RCC 7860 (cell line): ENCODE results near the gene ELF2.
"Not testable (repeated sequence)": the region's sequence is repeated elsewhere in the genome, so short reads cannot be mapped to it uniquely, and the experiment has no call there.

ENCODE experiments used
- DNase-seq: peaks from one replicate; pipeline ENCODE4 v3.0.0-alpha.2; 2015; ENCODE audit warnings: low spot score
- FAIRE-seq: peaks from 2 replicates; lab custom pipeline; 2012; peaks lifted over from hg19 to GRCh38; lab: Jason Lieb, UNC

ELF2 gene

DNA sequence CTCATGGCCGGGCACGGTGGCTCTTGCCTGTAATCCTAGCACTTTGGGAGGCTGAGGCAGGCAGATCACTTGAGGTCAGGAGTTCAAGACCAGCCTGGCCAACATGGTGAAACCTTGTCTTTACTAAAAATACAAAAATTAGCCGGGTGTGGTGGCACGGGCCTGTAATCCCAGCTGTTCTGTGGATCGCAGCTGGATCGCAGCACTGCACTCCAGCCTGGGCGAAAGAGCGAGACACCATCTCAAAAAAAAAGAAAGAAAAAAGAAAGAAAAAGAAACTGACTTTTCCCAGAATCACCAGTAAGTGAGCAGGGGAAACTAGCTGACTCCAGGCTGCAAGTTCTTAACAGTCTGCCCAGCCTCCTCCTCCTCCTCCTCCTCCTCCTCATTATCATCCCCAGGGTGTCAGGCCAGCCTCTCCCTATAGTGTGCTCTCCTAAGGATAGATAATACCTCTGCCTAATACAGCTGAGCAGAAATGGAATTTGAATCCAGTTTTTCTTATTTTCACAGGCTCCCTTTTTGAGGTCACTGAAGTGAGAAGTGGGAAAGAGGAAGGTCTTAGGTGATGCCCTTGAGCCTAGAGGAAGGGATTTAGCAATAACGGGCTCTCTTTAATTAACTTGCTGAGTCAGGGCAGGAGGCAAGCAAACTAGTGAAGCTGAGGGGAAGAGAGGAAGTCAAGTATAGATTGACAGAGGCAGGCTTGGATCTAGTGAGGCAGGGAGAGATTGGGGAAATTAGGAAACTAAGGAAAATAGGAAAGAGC lies 11.8 kb upstream of the ELF2 start:
- DNase-seq: no peak
- no peak for FAIRE-seq

DNA sequence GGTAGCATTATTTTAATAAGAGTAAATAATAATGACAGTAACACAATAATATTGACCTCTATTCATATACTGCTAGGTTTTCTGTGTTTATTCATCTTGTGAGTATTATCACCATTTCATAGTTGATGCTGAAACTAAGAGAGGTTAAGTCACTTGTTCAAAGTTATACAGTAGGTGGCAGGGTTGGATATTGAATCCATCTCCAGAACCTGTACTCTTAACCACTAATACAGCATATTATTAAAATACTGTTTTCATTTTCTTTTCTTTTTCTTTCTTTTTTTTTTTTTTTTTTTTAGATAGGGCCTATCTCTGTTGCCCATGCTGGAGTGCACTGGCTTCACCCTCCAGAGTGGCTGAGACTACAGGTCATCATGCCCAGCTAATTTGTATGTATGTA lies 7.1 kb upstream of the ELF2 start:
- FAIRE-seq (no peak), DNase-seq (no peak)

DNA sequence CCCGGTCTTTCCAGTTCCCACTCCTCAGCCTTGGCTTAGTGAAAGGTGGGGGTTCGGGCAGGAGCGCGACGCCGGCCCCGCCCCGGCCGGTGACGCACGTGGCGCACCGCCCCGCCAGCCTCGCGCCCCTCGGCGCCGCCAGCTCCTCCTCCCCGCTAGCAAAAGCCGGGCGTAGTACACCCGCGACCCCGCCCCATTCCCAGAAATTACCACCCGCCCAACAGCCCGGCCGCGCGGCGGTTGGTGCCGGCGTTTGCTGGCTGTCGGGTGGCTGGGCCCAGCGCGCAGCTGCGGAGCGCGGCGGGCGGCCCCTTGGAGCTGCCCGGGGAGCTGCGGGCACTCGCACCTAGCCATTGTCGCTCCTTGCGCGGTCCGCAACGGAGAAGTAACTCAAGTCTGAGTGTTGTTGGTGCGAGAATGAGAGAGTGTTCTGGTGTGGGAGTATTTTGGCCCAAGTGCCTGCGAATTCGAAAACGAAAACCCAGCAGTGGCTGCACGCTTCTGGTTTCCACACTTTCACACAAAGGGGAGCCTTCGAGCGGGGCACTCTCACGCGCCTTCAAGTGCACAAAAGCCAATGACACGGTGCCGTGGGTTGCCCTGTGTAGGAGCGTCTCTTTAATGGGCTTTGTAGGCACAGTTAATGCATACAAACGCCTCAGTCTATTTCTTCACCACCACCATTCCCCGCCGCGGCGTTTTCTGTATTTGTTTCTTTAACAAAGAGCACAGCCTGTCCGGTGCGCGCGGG lies 1.0 kb upstream of the ELF2 start:
- FAIRE-seq (no peak), DNase-seq (peak; percentile 70)

DNA sequence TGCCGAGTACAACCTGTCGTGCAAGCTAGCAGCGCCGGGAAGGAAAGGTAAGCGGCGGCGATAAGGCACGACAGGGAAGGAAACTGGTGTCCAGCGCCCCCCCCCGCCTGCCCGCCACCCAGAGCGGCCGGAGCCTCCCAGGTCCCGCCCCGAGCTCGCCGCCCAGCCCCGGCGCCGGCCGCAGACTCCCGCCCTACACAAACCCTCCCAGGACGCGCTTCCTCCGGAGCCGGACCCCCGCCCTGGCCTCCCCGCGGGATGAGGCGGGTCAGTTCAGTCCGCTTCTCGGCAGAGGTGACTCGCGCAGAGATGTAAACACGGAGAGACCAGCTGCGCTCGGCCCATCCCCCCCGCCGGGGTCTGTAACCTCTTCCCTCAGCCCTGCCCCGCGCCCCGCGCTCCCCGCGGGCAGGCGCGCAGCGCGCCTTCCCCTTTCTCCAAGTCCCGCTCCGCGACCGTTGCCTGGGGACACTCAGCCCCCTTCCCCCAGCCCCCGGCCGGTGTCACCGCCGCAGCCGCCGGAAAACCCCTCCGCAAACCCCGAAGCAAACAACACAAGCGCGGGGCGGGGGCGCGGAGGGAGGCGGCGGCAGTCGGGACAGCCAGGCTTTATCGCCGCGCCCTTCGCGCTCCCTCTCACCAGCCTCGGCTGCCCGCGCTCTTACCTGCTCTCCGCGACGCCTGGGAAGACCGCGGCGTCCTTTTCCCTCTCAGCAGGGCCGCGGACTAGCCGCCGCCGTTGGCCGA lies 543 bp downstream of the ELF2 start:
- FAIRE-seq (no peak), DNase-seq (peak; percentile 54)

DNA sequence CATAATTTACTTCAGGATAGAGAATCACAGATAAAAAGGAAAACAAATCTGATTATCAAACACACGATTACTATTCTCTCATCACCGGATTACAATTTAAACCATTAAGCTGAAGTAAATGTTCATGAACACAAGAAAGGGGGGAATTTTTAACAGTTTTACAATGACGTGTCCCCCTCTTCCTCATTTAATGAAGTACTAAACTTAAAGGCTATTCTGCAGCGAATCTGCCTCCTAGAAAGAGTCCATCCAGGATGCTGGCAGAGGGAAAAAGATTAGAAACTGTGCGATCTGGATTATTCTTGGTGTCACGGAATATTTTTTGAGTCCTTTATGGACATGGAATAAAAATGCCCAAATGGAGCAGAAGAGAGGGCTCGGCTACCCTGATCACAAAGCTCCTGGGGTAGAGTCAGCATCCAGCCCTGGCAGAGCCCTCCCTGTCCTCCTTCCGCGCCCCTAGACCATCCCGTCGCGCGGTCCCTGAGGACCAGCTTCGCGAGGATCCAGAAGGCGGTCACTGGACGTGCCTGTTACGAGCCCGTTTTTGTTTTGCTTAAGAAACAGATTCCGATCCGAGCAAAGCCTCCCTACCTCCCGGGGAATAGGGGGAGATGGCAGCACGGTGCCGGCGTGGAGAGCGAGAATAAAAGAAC lies 1.2 kb downstream of the ELF2 start:
- no peak for DNase-seq
- FAIRE-seq: no peak

DNA sequence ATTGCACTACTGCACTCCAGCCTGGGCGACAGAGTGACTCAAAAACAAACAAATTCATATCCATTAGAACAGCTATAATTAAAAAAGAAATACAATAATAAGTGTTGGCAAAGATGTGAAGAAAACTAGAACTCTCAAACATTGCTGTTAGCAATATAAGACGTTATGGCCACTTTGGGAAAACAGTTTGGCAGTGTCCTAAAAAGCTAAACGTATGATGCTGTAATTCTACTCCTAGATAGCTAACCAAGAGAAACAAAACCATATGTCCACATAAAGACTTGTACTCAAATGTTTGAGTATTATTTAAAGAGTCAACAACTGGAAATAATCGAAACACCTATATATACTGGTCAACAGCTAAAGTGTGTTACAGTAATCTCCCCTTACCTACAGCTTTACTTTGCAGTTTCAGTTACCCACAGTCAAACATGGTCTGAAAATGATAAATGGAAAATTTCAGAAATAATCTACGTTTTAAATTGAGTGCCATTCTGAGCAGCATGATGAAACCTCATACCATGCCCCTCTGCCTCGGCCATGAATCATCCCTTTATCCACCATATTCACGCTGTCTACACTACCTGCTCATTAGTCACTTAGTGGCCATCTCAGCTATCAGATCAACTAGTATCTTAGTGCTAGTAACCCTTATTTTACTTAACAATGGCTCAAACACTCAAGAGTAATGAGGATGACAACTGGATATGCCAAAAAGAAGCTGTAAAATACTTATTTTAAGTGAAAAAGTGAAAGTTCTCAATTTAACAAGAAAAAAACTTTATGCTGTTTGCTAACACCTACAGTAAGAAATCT lies 4.9 kb downstream of the ELF2 start:
- DNase-seq: peak; percentile 52

DNA sequence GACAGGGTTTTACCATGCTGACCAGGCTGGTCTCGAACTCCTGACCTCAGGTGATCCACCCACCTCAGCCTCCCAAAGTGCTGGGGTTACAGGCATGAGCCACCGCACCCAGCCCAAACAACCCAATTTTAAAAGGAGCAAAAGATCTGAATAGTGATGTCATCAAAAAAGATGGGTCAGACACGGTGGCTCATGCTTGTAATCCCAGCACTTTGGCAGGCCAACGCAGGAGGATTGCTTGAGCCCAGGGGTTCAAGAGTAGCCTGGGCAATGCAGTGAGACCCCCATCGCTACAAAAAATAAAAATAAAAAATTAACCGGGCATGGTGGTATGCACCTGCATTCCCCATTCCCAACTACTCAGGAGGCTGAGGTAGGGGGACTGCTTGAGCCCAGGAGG lies 6.1 kb downstream of the ELF2 start:
- FAIRE-seq (no peak), DNase-seq (no peak)

More for the DNA sequence above, 4.9 kb downstream of the ELF2 start:
- peak; percentile 74 for FAIRE-seq

DNA sequence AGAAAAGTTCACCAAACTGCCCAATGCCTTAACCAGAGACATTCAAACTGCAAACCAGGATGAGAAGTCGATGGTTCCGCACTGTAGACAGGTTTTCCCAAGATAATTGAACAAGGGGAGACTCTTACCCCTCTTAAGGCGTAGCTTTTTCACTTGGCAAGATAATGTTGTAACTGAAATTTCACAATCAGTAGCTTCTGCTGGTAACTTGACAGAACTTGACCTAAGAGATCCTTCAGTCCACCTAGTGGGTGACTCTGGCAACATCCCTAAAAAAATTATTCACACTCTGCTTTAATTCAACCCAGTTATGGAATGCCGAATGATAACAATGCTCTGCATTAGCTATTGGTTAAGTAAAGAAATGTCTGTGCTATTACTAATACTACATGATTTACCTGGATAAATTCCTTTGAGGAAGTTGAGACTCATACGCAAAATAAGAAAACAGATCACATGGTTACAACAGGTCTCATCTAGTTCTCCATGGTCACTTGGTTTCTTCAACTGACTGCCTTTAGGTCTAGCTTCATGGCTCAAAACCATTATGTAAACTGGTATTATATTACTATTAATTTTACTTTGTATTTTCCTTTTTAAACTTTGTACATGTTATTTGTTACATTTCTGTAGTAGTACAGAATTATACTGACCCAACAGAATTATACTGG lies 9.1 kb downstream of the ELF2 start:
- DNase-seq (no peak), FAIRE-seq (no peak)

DNA sequence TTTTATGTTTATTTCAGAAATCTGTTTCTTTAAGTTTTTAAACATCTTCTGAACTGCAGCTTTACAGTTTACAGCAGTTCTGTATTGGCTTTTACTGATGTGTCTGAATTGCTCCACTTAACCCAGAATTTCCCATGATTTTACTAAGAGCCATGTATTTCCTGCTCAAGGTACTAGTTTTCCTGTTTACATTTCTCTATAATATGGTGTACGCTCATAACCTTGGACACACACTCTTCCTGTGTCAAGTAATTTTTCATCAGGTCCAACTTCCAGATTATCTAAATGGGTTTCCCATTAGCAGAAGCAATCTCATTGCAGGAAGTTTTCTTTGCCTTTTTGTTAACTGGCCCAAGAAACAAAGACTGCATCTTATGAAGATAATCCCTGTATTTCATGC lies 12.3 kb downstream of the ELF2 start:
- DNase-seq: no peak
- FAIRE-seq: no peak

DNA sequence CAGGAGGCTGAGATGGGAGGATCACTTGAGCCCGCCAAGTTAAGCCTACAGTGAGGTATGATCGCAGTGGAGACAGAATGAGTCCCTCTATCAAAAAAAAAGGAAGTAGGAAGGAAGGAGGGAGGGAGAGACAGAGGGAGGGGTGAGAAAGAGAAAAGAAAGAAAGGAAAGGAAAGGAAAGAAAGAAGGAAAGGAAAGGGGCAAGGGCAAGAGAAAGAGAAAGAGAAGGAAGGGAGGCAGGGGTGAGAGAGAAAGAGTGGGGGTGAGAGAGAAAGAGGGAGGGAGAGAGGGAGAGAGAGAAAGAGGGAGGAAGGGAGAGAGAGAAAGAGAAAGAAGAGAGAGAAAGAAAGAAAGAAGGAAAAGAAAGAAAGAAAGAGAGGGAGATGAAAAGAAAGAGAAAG lies 13.2 kb downstream of the ELF2 start:
- FAIRE-seq: no peak

DNA sequence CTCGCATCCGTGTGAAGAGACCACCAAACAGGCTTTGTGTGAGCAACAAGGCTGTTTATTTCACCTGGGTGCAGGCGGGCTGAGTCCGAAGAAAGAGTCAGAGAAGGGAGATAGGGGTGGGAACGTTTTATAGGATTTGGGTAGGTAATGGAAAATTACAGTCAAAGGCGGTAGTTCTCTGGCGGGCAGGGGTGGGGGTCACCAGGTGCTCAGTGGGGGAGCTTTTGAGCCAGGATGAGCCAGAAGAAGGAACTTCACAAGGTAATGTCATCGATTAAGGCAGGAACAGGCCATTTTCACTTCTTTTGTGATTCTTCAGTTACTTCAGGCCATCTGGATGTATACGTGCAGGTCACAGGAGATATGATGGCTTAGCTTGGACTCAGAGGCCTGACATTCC lies 19.0 kb downstream of the ELF2 start:
- FAIRE-seq, DNase-seq: not testable (repeated sequence)

More for the DNA sequence above, 13.2 kb downstream of the ELF2 start:
- no peak for DNase-seq

DNA sequence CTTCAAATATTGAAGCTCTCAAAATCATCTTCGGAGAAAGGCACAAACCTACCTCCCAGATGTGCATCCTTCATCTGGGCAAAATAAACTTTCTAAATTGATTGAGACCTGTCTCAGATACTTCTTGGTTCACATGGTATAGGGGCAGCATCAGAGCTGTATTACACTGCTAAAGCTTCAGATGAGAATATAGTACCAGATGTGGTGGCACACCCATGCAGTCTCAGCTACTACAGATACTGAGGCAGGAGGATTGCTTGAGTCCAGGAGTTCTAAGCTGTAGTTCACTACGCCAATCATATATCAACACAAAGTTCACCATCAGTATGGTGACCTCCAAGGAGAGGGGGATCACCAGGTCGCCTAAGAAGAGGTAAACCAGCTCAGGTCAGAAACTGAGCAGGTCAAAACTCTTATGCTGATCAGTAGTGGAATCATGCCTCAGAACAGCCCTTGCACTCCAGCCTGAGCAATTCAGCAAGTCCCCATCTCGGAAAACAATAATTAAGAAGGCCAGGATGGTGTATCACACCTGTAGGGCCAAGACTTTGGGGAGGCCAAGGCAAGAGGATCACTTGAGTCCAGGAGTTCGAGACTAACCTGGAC lies 22.0 kb downstream of the ELF2 start:
- FAIRE-seq (no peak), DNase-seq (no peak)

DNA sequence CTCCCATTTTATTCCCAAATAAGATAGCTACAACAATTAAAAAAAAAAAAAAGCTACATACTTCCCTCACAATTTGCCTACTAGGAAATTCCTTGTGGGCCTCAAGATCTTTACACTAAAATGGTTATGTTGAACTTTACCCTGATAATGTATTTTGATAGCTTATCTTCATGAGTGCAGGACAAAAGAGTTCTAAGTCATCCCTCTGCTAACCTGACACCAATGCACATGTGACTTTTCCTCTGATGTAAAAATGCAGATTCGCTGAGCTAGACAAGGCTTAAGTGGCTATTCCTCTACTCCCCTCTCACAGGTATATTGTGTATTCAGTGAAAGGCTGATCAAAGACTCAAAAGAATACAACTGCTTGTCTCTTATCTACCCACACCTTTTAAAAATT lies 22.5 kb downstream of the ELF2 start:
- DNase-seq (no peak), FAIRE-seq (no peak)

DNA sequence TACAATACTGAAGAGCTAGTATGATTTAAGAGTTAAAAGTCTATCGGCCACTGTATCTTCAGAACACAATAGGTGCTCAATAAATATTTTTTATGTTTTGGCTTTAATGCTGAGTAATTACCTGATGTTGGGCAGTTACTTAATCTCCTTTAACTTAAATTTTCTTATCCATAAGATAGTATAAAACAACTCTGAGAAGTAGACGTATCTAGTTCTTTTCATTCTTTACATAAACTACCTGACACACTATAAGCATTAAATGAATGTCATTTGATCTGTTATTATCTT lies 22.9 kb downstream of the ELF2 start:
- DNase-seq: no peak
- FAIRE-seq: no peak

DNA sequence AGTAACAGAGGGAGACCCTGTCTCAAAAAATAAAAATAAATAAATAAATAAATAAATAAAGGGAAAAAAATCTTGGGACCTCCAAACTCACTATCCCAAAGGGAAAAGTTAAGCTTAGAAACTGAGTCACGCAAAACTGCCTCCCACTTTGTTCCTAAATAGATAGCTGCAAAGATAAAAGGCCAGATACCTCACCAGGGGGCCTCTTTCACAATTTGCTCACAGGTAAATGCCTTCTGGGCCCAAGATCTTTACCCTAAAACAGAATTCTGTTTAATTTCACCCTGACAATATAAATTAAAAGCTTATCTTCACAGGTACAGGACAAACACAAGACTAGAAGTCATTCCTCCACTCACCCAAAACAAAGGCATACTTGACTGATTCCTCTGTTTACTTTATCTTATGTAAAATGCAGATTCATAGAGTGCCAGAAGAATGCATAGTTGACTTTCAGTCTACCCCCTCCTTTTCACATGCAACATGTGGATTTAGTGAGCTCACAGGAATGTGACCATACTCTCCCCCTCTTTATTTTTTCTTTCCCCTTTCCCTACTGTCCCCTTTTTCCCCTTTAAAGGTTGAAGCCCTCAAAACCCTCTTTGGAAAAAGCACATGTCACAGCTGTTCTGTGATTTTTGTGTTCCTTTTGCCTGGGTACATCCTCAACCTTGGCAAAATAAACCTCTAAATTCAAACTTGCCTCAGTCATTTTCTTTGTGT lies 23.4 kb downstream of the ELF2 start:
- DNase-seq: no peak
- no peak for FAIRE-seq

DNA sequence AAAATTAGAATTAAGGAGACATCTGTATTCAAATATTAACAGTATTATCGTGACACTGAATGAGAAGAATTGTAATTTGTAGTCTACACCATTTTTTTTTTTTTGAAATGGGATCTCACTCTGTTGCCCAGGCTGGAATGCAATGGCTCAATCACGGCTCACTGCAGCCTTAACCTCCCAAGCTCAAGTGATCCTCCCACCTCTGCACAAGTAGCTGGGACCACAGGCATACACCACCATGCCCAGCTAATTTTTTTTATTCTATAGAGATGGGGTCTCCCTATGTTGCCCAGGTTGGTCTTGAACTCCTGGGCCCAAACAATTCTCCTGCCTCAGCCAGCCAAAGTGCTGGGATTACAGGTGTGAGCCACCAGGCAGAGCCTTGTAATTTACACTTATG lies 24.8 kb downstream of the ELF2 start:
- FAIRE-seq (no peak), DNase-seq (no peak)

DNA sequence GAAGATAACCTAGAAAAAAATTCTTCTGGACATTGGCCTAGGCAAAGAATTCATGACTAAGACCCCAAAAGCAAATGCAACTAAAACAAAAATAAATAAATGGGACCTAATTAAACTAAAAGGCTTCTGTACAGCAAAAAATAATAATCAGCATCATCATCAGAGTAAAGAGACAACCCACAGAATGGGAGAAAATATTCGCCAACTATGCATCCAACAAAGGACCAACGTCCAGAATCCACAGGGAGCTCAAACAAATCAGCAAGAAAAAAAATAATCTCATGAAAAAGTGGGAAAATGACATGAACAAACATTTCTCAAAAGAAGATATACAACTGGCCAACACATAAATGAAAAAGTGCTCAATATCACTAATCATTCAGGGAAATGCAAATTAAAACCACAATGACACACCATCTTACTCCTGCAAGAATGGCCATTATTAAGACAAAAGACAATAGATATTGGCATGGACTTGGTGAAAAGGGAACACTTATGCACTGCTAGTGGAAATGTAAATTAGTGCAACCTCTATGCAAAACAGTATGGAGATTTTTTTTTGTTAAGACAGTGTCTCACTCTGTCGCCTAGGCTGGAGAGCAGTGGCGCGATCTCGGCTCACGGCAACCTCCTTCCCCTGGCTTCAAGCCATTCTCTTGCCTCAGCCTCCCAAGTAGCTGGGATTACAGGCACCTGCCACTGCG lies 29.9 kb downstream of the ELF2 start:
- FAIRE-seq (no peak), DNase-seq (no peak)

DNA sequence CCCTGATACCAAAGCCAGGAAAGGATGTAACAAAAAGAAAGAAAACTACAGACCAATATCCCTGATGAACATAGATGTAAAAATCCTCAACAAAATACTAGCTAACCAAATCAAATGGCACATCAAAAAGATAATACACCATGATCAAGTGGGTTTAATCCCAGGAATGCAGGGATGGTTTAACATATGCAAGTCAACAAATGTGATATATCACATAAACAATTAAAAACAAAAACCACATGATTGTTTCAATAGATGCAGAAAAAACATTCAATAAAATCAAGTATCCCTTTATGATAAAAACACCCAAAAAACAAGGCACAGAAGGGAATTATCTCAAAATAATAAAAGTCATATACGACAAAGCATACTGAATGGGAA lies 31.5 kb downstream of the ELF2 start:
- DNase-seq: no peak
- no peak for FAIRE-seq
